Measurements from ENCODE around the gene EDAR.

The EDAR gene

DNA sequence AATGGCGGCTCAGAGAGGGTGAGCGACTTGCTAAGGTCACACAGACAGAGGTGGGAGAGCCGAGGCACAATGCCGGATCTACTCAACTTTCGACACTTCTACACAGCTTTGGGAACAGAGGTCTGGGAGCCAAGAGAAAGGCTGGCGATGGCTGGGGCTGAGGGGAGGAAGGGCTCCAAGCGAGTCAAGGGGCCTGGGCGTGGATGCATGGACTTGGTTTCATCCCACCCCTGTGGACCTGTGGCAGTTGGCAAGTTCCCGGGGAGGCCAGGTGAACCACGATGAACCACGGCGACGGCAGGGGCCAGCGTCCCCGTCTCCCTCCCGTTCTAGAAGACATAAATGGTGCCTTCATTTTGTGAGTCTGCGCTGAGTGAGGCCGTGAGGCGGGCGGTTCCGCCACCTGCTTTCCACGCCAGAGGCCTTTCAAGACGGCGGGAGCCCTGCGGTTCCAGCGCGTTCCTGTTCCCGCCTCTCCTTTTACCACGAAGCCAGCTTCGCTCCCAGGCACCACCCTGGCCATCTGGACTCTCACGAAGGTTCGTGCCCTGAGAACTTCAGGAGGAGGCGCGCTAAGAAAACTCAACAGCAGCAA, 46.7 kb downstream of the EDAR start:
- DNase-seq (ENCODE audit: extremely low read depth in 1 of 2, low read depth in 1 of 2), result no peak

GRCh38 chr2:108941767-108942166, 47.3 kb downstream of the EDAR start:
- no peak for DNase-seq (ENCODE audit: extremely low read depth in 1 of 2, low read depth in 1 of 2)

- DNase-seq (ENCODE audit: extremely low read depth in 1 of 2, low read depth in 1 of 2), result no peak
Measured at GRCh38 chr2:108941161-108941665, 47.8 kb downstream of the EDAR start.

- DNase-seq (ENCODE audit: extremely low read depth in 1 of 2, low read depth in 1 of 2), result no peak
Measured at GRCh38 chr2:108940156-108940555, 48.9 kb downstream of the EDAR start.

DNA sequence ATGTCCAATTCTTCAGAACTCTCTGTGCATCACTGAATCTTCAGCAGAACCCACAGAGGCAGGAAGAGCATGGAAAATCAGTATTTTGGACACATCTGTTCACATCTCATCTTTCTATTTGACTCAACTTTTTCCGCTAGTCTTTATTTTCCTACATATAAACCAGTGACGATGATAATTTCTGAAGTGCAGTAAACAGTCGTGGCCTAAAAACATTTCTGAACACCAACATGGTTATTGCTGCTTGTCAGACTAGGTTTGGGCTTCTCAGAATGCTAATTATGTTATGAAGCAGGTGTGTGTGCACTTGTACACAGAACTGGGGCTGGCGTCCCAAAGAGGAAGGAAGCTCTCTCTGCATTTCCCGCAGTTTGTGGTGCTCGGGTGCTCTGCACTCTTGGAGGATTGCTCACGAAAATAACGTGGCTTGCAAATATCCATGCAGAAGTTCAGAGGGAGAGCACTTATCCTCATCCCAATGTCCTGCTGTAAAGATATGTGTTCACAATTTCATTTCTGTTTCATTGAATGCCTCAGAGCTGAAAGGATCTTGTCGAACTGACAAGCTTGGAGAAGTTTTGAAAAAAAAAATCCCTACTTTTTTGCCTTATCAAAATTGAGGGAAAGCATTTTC, 50.8 kb downstream of the EDAR start:
- no peak for DNase-seq (ENCODE audit: extremely low read depth in 1 of 2, low read depth in 1 of 2)

GRCh38 chr2:108937367-108938017, 51.5 kb downstream of the EDAR start:
- DNase-seq (ENCODE audit: extremely low read depth in 1 of 2, low read depth in 1 of 2), result no peak

DNA sequence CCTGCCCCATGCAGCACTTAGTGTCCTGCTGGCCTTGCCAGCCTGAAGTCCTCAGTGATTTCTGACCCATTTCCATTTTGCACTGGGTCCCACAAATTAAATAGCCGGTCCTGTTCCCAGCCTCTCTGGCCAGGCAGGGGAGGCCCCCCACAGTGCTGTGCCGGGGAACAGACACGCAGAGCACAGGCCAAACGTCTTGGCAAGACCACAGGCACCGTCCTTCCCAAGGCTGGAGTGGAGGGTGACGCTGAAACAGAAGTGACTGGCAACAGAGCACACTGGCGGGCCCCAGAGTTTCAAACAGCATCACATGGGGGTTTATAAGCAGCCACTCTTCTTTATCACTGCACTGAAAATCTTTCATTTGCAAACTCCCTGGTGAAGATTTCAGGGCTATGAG, 52.2 kb downstream of the EDAR start:
- DNase-seq (ENCODE audit: extremely low read depth in 1 of 2, low read depth in 1 of 2), result no peak

DNA sequence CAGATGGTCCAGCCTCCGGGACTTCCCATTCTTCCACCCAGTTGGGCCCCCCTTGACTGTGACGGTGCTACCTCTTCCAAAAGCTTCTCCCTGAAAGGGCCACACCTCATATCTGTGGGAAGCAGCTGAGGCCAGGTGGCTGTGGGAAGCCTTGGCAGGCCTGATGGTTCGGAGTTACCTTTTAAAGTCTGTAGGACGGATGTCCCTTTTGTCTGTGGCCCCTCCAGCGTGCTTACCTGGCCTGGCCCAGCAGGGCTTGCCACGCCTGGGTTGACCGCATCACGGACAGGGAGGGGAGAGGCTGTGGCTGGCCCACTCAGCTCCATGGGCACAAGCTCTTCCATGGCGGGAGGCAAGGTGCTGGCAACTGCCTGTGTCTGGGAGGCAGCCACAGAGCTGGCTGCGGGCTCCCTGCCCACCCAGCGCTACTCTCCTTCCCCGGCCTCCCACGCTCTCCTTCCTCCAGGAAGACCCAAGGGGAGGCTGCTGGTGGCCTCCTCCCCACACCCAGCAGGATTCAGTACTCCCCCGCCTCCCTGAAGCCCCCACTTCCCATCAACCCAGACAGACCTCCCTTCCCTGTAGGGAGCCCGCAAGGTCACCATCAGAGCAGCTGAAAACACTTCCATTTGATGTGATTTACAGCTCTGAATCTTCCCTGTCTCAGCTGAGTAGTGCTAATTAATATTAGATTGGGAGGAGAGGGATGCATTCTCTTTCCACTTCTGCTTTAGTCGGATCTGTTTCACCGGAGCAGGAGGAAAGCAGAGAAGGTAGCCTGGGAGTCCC, 52.8 kb downstream of the EDAR start:
- DNase-seq (ENCODE audit: extremely low read depth in 1 of 2, low read depth in 1 of 2), result no peak

DNA sequence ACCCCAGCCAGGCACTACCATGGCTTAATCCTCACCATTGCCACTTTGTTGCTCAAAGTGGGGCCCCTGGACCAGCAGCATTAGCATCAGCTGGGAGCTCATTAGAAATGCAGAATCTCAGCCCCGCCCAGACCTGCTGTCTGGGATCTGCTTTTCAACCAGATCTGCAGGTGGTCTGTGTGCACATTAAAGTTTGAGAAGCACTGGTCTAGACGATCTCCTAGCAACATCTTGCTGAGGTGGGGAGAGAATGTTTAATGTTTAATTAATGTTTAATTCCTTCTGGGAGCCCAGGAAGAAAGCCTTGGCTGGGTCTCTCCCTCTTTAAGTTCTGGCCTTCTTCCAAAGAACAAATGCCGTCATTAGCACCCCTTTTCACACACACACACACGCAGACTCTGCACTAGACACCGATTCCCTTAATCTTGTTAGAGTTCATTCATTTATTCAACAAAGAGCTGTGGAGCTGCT, 53.7 kb downstream of the EDAR start:
- no peak for DNase-seq (ENCODE audit: extremely low read depth in 1 of 2, low read depth in 1 of 2)

GRCh38 chr2:108934583-108935245, 54.3 kb downstream of the EDAR start:
- DNase-seq (ENCODE audit: extremely low read depth in 1 of 2, low read depth in 1 of 2), result no peak

DNA sequence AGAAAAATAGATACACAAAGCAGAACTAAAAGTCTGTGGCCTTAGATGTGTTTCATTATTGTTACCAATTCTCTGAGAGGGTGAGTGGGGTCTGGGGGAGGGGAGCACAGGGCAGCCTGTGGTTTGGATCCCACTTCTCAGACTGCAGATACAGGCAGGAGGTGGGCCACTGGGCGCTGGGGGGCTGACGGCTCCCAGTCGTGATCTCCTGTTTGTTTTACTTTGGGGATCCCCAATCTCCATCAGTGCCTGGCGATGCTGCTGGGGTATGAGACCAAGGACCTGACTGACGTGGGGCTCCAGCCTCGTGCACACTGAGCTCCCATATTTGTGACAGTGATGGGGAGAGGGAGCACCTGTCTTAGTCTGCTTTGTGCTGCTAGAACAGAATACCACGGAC, 54.9 kb downstream of the EDAR start:
- DNase-seq (ENCODE audit: extremely low read depth in 1 of 2, low read depth in 1 of 2), result no peak

DNA sequence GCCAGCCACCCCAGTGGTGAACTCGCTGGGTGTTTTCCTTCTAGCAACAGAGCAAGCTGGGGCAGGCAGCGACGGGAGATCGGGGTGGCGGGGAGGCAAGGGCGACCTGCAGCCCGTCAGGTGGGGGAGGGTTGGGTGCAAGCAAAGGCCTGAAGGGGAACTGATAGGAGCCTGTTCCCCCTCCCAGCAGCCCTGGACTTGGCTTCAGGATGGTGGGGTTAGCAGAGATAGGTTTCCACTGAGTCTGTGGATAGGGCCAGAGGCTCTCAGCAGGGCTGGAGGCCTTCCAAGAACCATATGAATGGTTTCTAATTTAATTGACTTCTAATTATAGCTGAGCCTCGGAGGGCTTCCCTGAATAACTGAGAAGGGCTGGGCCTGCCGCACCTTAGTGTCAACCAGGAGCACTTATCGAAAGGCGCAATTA, 55.3 kb downstream of the EDAR start:
- no peak for DNase-seq (ENCODE audit: extremely low read depth in 1 of 2, low read depth in 1 of 2)

DNA sequence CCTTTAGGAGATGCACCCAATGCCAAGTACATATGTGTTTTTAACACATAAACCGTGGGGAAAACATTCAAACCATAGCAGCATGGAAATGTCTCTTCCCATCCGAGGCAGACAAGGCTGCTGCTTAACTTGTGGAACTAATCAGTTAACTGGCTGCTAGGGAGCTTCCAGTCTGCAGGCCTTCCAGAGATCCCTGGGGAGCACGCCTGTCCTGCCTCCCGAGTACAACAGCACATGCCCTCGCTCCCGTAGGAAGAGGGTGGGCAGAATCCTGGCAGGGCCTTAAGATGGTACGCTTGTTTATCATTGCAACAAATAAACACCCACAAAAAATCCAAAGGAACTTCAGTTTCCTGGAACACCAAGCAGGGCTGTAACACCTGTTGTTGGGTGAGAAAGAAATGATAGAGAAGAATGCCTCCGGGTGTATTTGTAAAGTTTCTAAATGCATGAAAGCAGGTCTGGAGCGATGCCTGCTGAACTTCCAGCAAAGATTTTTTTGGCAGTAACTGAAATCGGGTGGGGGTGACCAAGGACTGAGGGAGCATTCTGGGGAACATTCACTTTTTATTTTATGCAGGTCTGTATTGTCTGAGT, 56.2 kb downstream of the EDAR start:
- no peak for DNase-seq (ENCODE audit: extremely low read depth in 1 of 2, low read depth in 1 of 2)

DNA sequence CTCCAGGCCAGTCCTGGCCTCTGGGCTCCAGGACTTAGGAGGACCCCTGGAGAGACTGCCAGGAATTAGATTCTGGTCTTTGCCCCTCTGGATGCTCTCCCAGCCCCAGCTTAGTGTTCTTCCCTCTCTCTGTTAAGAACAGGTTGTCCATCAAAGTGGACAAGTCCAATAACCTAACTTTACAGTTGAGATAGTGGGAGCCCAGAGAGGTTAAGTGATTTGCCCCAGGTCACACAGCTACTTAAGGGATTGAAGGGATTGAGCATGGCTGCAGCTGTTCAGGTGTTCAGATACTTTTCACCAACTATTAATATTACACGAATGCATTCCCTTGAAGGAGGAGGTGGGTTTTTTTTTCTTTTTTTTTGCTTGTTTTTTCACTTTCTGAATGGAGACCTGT, 57.6 kb downstream of the EDAR start:
- no peak for DNase-seq (ENCODE audit: extremely low read depth in 1 of 2, low read depth in 1 of 2)

DNA sequence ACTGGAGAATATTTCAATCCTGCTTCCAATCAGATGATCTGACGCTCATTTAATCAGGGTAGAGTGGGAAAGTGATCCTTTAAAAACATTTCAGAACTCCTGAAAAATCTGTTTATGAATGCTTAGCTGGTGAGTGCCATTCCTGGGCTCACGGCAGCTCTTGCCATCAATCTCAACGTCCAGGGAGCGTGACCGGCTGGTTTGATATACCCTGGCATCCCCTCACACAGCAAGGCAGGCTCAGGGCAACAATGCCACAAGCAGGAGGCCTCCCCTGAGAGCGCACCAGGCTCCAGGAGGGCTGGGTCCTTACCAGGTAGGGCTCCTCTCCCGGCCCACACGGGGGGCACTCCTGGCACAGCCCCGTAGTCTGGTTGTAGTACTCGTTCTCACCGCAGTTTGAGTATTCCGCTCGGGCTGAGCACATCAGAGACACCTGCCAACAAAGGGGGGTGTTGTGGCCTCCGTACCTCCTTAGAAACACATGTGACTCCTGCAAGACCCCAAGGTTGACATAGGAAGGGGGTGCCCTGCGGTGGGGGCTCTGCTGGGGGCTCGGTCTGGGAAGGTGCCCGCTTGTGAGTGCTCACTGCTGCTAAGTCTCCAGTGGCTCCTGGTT, 59.1 kb downstream of the EDAR start:
- no peak for DNase-seq (ENCODE audit: extremely low read depth in 1 of 2, low read depth in 1 of 2)

GRCh38 chr2:108928660-108929377, 60.2 kb downstream of the EDAR start:
- no peak for DNase-seq (ENCODE audit: extremely low read depth in 1 of 2, low read depth in 1 of 2)

- no peak for DNase-seq (ENCODE audit: extremely low read depth in 1 of 2, low read depth in 1 of 2)
Measured at GRCh38 chr2:108927936-108928659, 60.9 kb downstream of the EDAR start.

DNA sequence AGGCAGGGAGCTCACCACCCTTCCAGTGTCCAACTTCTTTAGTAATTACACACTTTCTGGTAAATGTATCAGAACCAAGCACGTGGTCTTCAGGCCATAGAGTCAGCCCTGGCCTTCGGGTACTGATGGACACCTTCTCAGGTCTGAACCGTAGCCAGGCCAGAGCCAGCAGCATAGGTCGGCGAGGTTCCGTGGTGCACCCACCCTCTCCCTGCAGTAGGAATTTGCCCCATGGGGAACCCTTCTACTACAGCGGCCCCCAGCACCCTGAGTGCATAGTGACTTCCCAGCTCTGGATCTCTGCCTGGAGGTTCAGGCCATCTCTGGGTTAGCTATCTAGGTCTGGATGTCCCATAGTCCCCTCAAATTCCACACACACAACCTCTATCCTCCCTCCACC, 61.6 kb downstream of the EDAR start:
- no peak for DNase-seq (ENCODE audit: extremely low read depth in 1 of 2, low read depth in 1 of 2)
